Measurements from ENCODE around the gene CDK5.
A peak's percentile ranks its signal among the peaks of the same experiment; 100 is the strongest.
"Not testable (repeated sequence)": the region's sequence is repeated elsewhere in the genome, so short reads cannot be mapped to it uniquely, and the experiment has no call there.

CDK5 gene

GRCh38 chr7:151032936-151033863 is 24.5 kb downstream of the CDK5 start:
- no peak for DNase-seq

GRCh38 chr7:151031011-151031410 is 26.7 kb downstream of the CDK5 start:
- no peak for DNase-seq

GRCh38 chr7:151028948-151029501 is 28.7 kb downstream of the CDK5 start:
- no peak for DNase-seq

GRCh38 chr7:151028131-151028947 is 29.4 kb downstream of the CDK5 start, which contains the start of gene ABCB8:
TSS of gene ABCB8 (plus strand) at chr7:151028450. CDS start at chr7:151028516, 66 bp downstream.
- peak; percentile 92 to 93 for DNase-seq

- DNase-seq: not testable (repeated sequence)
Measured at GRCh38 chr7:151027728-151028130, 30.0 kb downstream of the CDK5 start.

GRCh38 chr7:151026771-151027727 is 30.6 kb downstream of the CDK5 start:
- DNase-seq: not testable (repeated sequence)

- no peak for DNase-seq
Measured at GRCh38 chr7:151025924-151026671, 31.6 kb downstream of the CDK5 start.

GRCh38 chr7:151024435-151025056 is 33.2 kb downstream of the CDK5 start, which contains the start of gene ATG9B:
TSS of gene ATG9B (minus strand) at chr7:151024494. CDS start at chr7:151024423, 71 bp downstream.
- no peak for DNase-seq

- no peak for DNase-seq
Measured at GRCh38 chr7:151023232-151023631, 34.5 kb downstream of the CDK5 start.

- DNase-seq: no peak
Measured at GRCh38 chr7:151020231-151020630, 37.5 kb downstream of the CDK5 start.

- no peak for DNase-seq
Measured at GRCh38 chr7:151019130-151019447, 38.6 kb downstream of the CDK5 start.

GRCh38 chr7:151018421-151019129 is 39.1 kb downstream of the CDK5 start:
- DNase-seq: no peak

GRCh38 chr7:151017953-151018420 is 39.7 kb downstream of the CDK5 start:
- DNase-seq: peak; percentile 8 to 10

- no peak for DNase-seq
Measured at GRCh38 chr7:151017370-151017952, 40.2 kb downstream of the CDK5 start.

GRCh38 chr7:151016942-151017341 is 40.8 kb downstream of the CDK5 start:
- no peak for DNase-seq

- DNase-seq: no peak
Measured at GRCh38 chr7:151016505-151016904, 41.2 kb downstream of the CDK5 start.

GRCh38 chr7:151015967-151016366 is 41.7 kb downstream of the CDK5 start:
- no peak for DNase-seq

- DNase-seq: no peak
Measured at GRCh38 chr7:151014950-151015349, 42.7 kb downstream of the CDK5 start.

GRCh38 chr7:151013733-151014497 is 43.8 kb downstream of the CDK5 start:
- peak; percentile 35 to 39 for DNase-seq

Measured in bone marrow (tissue), 2 donors.